H1 (cell line): ENCODE data around the gene UVRAG. TPM values are rescaled to one million over a fixed set of nuclear protein-coding genes. Genes with fewer than 3 reads are reported as not detected.
A peak's percentile ranks its signal among the peaks of the same experiment; 100 is the strongest.

Source experiments
- CTCF ChIP-seq, 3 experiments: IDR thresholded peaks; 1 replicate in 2 of 3; 2 replicates in 1 of 3; pipeline versions ENCODE4 v1.5.1 to v1.6.1; 2011; ENCODE audit warnings: low read length in 3 of 3, mild to moderate bottlenecking in 3 of 3, inconsistent platforms in 2 of 3, low read depth in 1 of 3, moderate library complexity in 1 of 3; ENCODE audit not compliant: insufficient read depth in 1 of 3; ENCODE audit errors: control extremely low read depth in 1 of 3
- HDAC2 ChIP-seq, 2 experiments: fragments of 300-600 bp in 1 of 2; sonication (generic) in 1 of 2; IDR thresholded peaks; 2 replicates each; pipeline ENCODE4 v1.6.1; 2011 to 2012; ENCODE audit warnings: low read depth in 2 of 2, low read length in 2 of 2, mild to moderate bottlenecking in 2 of 2, moderate library complexity in 2 of 2, borderline replicate concordance in 1 of 2, inconsistent platforms in 1 of 2
- KDM1A ChIP-seq: fragments of 200-600, 300-600 bp; sonication (generic); IDR thresholded peaks from 2 replicates; pipeline ENCODE4 v1.7.1; 2016; ENCODE audit warnings: mild to moderate bottlenecking, low read length, borderline replicate concordance
- KDM5A ChIP-seq: fragments of 200-600 bp; IDR thresholded peaks from 2 replicates; pipeline ENCODE4 v1.7.1; 2012; ENCODE audit warnings: mild to moderate bottlenecking, low read length, inconsistent platforms, mixed read lengths
- MAFK ChIP-seq: IDR thresholded peaks from 2 replicates; pipeline ENCODE4 v1.6.1; 2012; ENCODE audit warnings: low read depth, mild to moderate bottlenecking, improper control_type of control experiment, low read length
- NANOG ChIP-seq: IDR thresholded peaks from 2 replicates; pipeline ENCODE4 v1.6.1; 2011; ENCODE audit warnings: low read length, low read depth, mild to moderate bottlenecking, inconsistent platforms; ENCODE audit not compliant: insufficient read depth, poor library complexity, severe bottlenecking
- POLR2A ChIP-seq, 2 experiments: IDR thresholded peaks; 1 replicate in 1 of 2; 2 replicates in 1 of 2; pipeline ENCODE4 v1.6.1; 2011; ENCODE audit warnings: low read depth in 2 of 2, low read length in 2 of 2, mild to moderate bottlenecking in 2 of 2; ENCODE audit errors: control extremely low read depth in 1 of 2
- RNF2 ChIP-seq: fragments of 200-900, 300-1000 bp; sonication (generic); IDR thresholded peaks from 2 replicates; pipeline ENCODE4 v1.7.1; 2016; ENCODE audit warnings: borderline replicate concordance, low read depth, mild to moderate bottlenecking, antibody characterized with exemption, low read length; ENCODE audit not compliant: poor library complexity, severe bottlenecking; ENCODE audit errors: missing control alignments
- SAP30 ChIP-seq: fragments of 300-600 bp; sonication (generic); IDR thresholded peaks from 2 replicates; pipeline ENCODE4 v1.7.1; 2012; ENCODE audit warnings: low read length, moderate library complexity, mild to moderate bottlenecking, inconsistent platforms; ENCODE audit not compliant: insufficient read depth, insufficient replicate concordance
- SIRT6 ChIP-seq: IDR thresholded peaks from one replicate; pipeline ENCODE4 v1.7.1; 2012; ENCODE audit warnings: low read length, inconsistent platforms
- SP4 ChIP-seq: IDR thresholded peaks from 2 replicates; pipeline ENCODE4 v1.6.1; 2012; ENCODE audit warnings: low read length, inconsistent platforms
- SUZ12 ChIP-seq: fragments of 200-600 bp; sonication (generic); IDR thresholded peaks from 2 replicates; pipeline ENCODE4 v1.6.1; 2012; ENCODE audit warnings: mild to moderate bottlenecking, inconsistent platforms, low read length, moderate library complexity, mixed read lengths
- TAF1 ChIP-seq: IDR thresholded peaks from 2 replicates; pipeline ENCODE4 v1.6.1; 2011; ENCODE audit warnings: mild to moderate bottlenecking, low read depth, low read length
- TCF12 ChIP-seq: IDR thresholded peaks from 2 replicates; pipeline ENCODE4 v1.6.1; 2011; ENCODE audit warnings: low read depth, mild to moderate bottlenecking, low read length
- USF2 ChIP-seq: IDR thresholded peaks from 2 replicates; pipeline ENCODE4 v1.6.1; 2011; ENCODE audit warnings: low read length, improper control_type of control experiment
- YY1 ChIP-seq: IDR thresholded peaks from 2 replicates; pipeline ENCODE4 v1.6.1; 2011; ENCODE audit warnings: low read depth, mild to moderate bottlenecking, low read length
- ZNF274 ChIP-seq: IDR thresholded peaks from 2 replicates; pipeline ENCODE4 v1.7.0; 2012; ENCODE audit warnings: low read length, borderline replicate concordance; ENCODE audit errors: extremely low read depth
- polyA plus RNA-seq, 7 experiments: library from polyadenylated mRNA; depleted of rRNA in 3 of 7; stranded (reverse) in 5 of 7; unstranded in 2 of 7; fragments of >200 nt in 5 of 7; fragments of 200-250 nt in 2 of 7; gene quantifications; 1 replicate in 5 of 7; 2 replicates in 1 of 7; 4 replicates in 1 of 7; pipeline versions ENCODE4 v1.2.1 to v1.2.3, GENCODE V29; 2011 to 2013; ENCODE audit warnings: missing spikeins in 2 of 7, mixed read lengths in 2 of 7
- total RNA-seq: library from RNA; stranded (reverse); fragmentation: NEBNext Ultra II Directional; extraction: Animal tissue kit (Norgen Biotek cat#: 25700); gene quantifications from 2 replicates; pipeline ENCODE4 v1.2.1, GENCODE V29; 2021
- TF ChIP-seq, protein P1 (sequence below): IDR thresholded peaks from 2 replicates; pipeline ENCODE4 v1.6.1; 2011; ENCODE audit warnings: low read depth, mild to moderate bottlenecking, low read length; ENCODE audit not compliant: insufficient read depth

UVRAG gene
- total and polyA plus RNA-seq, 2 of the 8 experiments (the other 6 are each of a cell fraction or from before 2014, with no cell fraction given), result 5.5 to 14.7 TPM

DNA sequence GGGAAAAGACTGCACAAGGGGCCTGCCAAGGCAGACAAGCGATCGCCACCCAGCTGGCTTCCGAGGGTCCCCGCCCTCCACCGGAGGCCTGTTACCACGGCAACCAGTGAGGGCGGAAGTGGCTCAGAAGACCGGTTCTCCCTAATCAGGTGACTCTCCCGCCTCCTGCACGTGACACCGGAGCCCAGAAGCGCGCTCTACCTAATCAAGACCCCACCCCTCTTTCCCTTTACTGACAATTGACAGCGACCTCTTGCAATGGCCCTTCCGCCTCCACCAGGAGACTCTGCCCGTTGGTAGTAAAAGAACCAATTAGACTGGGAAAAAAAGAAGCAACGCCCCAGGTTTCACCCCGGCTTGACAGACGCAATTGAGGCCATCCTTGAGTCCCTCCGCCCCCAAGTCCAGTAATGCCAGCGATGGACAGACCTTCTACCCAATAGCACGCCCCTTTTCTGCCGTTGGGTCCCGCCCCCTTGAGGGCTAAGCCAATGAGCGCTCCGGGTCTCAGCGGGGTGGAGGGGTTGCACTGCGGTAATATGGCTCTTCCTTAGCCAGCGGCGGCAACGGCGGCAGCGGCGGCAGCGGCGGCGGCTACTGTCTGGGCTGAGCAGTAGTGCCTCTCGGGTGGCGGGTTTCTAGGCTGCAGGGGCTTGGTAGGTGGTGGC is at the start of gene UVRAG (continued):
- peak; percentile 93 for TF ChIP-seq SP4
- no peak for TF ChIP-seq YY1
- no peak for TF ChIP-seq ZNF274
- peak; percentile 59 for TF ChIP-seq TAF1
- TF ChIP-seq NANOG, result peak; percentile 19
- no peak for TF ChIP-seq KDM5A
- TF ChIP-seq SAP30, result peak; percentile 98
- TF ChIP-seq CTCF (IDR thresholded peaks at IDR 0.05; ENCODE audit: control extremely low read depth in 1 of 3, insufficient read depth in 1 of 3, low read depth in 1 of 3, low read length in 3 of 3), result no peak
- peak in 1 of 2 experiments; percentile 65; a peak in 1 of 4 replicates for TF ChIP-seq HDAC2 (IDR thresholded peaks at IDR 0.05; ENCODE audit: borderline replicate concordance in 1 of 2, low read depth in 2 of 2, low read length in 2 of 2)
- no peak for TF ChIP-seq TCF12
- TF ChIP-seq POLR2A (IDR thresholded peaks at IDR 0.05; ENCODE audit: control extremely low read depth in 1 of 2, low read depth in 2 of 2, low read length in 2 of 2), result peak in 1 of 2 experiments; percentile 27; a peak in 1 of 3 replicates
- no peak for TF ChIP-seq SIRT6
- no peak for TF ChIP-seq SUZ12
- TF ChIP-seq, protein P1, sequence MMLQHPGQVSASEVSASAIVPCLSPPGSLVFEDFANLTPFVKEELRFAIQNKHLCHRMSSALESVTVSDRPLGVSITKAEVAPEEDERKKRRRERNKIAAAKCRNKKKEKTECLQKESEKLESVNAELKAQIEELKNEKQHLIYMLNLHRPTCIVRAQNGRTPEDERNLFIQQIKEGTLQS, result peak; percentile 97
- no peak for TF ChIP-seq RNF2
- TF ChIP-seq KDM1A, result no peak
- no peak for TF ChIP-seq MAFK
- TF ChIP-seq USF2, result peak; percentile 99
- TF ChIP-seq, all 59 proteins: peak for 20
